Posterior cingulate gyrus (tissue), 11 donors: Measurements from ENCODE around the gene HSF2BP.
A peak's percentile ranks its signal among the peaks of the same experiment; 100 is the strongest.
"Not testable (repeated sequence)": the region's sequence is repeated elsewhere in the genome, so short reads cannot be mapped to it uniquely, and the experiment has no call there.

Experiments used
- DNase-seq, 10 donors: peaks; one replicate each; pipeline versions ENCODE4 v3.0.0 to v3.0.0-alpha.2; 2020 to 2021; ENCODE audit warnings: mixed read lengths in 3 of 10
- intact Hi-C: fragments of 100-400 bp; cut with DNase I; formaldehyde crosslinking; loops from one replicate; pipeline ENCODE4 v1.15.1; 2023

Gene HSF2BP

DNA sequence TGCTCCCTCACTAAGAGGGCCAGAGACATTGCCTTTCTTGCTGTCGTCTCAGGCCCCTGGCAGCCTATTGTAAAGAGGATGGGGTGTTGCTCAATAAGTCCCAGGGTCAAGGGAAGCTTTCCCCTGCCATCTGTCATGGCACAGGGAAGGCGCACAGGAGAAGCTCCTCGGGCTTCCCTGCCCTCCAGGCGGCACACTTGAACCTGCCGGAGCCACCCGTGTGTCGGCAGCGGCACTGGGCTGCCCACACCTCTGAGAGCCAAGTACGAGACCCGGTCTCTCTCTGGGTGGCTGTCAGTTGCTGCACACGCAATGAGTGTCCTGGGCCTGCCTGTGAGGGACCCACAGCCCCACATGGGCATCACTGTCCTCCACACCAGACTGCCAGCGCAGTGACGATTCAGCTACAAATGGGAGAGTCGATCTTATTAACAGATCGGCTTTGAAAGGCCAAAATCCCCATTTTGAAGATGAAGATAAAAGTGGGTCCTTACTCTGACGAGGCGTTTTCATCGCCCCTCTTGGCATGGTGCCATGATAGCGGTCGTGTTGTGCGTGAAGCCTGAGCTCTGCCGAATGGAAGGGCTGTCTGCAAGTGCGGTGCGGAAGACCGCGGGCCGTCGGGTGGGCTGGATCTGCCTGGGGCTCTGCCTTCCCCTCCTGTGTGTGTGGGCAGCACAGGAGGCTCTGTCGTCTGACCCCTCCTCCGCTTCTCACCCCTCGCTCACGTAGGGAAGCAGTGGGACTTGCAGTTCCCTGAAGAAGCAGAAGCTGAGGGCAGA is 30.5 kb upstream of the HSF2BP start:
- DNase-seq, result peak in 1 of 10 donors; percentile 74
- intact Hi-C loops, result no loop called here

DNA sequence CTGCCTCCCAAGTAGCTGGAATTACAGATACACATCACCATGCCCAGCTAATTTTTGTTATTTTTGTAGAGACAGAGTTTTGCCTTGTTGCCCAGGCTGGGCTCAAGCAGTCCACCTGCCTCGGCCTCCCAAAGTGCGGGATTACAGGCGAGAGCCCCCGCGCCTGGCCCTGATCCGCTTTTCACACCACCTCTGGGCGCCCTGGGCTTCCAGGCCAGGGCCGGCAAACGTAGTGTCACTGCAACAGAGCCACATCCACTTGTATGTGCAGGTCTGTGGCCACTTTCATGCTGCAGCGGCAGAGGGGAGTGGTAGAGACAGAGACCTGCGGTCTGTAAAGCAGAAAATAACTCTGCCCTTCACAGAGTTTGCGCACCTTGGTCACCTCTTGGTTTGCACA is 29.6 kb upstream of the HSF2BP start:
- no peak for DNase-seq
- intact Hi-C loops, result no loop called here

- peak in 1 of 10 donors; percentile 74 for DNase-seq
- intact Hi-C loops, result no loop called here
Measured at GRCh38 chr21:43687566-43688399, 28.5 kb upstream of the HSF2BP start.

DNA sequence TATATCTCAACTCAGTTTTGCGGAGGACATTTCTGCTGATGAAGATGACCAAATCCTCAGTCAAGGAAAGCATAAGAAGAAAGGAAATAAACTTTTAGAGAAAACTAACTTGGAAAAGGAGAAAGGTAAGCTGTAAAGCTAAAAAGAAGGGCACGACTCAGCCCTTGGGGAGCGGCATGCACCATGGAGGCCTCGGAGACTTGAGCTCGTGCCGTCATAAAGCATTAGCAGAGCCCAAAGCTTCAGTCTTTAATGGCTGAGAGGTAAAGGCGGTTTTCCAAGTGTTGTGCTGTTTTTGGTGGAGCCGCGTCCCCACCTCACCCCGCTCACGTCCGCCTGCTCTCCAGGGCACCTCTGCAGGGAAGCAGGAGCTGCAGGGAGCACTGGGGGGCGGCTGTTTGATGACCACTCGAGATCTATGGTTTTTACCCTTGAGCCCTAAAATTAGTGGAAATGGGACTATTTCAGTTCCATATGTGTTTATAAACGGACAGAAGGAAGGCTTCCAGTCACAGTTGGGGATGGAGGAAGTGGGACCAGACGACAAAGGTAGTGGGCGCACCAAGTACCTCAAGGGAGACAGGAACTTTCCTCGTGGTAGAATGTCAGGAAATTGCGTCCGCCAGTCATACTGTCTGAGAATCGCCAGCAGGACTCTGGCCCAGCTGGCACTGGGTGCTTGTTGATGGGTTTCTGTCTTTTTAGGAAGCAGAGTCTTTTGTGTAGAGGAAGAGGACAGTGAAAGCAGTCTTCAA is 27.7 kb upstream of the HSF2BP start:
- peak in 1 of 10 donors; percentile 67 for DNase-seq
- intact Hi-C loops, result no loop called here

- no peak for DNase-seq
- intact Hi-C loops, result loop anchor here (5.0 kb wide), 1 partner anchor 788 kb away; no protein-coding TSS in a partner anchor
Measured at GRCh38 chr21:43684424-43684823, 25.1 kb upstream of the HSF2BP start.

- DNase-seq, result no peak
- intact Hi-C loops, result loop anchor here (5.0 kb wide), 1 partner anchor 791 kb away; no protein-coding TSS in a partner anchor
Measured at GRCh38 chr21:43681650-43682049, 22.4 kb upstream of the HSF2BP start.

DNA sequence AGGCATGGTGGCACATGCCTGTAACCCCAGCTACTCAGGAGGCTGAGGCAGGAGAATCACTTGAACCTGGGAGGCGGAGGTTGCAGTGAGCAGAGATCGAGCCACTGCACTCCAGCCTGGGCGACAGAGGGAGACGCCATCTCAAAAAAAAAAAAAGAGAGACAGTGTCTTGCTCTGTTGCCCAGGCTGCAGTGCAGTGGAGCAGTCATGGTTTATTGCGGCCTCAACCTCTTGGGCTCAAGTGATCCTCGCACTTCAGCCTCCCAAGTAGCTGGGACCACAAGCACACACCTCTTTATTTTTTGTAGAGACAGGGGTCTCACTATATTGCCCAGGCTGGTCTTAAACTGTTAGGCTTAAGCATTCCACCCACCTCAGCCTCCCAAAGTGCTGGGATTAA is 21.1 kb upstream of the HSF2BP start:
- not testable (repeated sequence) for DNase-seq
- intact Hi-C loops, result loop anchor here (5.0 kb wide), 1 partner anchor 792 kb away; no protein-coding TSS in a partner anchor

GRCh38 chr21:43679951-43680350 is 20.7 kb upstream of the HSF2BP start:
- no peak for DNase-seq
- intact Hi-C loops, result loop anchor here (5.0 kb wide), 1 partner anchor 792 kb away; no protein-coding TSS in a partner anchor

DNA sequence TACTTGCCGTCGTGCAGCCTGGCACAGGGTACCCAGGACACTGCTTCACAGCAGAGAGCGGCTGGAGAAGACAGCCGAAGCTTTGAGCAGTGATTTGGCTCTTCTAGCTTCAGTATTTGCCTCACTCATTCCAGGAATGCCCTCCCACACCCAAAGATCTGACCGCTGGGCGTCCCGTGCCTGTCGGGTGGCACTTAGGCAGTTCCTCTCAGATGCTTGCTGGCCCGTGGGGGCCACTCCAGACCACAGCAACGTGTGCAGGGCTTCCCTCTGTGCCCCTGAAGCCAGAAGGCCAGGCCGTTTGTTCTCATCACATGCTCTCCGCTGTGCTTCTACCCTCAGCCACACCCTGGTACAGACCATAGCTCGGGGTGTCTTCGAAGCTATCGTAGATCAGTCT is 17.1 kb upstream of the HSF2BP start:
- no peak for DNase-seq
- intact Hi-C loops, result no loop called here

GRCh38 chr21:43675871-43676270 is 16.6 kb upstream of the HSF2BP start:
- DNase-seq, result no peak
- intact Hi-C loops, result no loop called here

DNA sequence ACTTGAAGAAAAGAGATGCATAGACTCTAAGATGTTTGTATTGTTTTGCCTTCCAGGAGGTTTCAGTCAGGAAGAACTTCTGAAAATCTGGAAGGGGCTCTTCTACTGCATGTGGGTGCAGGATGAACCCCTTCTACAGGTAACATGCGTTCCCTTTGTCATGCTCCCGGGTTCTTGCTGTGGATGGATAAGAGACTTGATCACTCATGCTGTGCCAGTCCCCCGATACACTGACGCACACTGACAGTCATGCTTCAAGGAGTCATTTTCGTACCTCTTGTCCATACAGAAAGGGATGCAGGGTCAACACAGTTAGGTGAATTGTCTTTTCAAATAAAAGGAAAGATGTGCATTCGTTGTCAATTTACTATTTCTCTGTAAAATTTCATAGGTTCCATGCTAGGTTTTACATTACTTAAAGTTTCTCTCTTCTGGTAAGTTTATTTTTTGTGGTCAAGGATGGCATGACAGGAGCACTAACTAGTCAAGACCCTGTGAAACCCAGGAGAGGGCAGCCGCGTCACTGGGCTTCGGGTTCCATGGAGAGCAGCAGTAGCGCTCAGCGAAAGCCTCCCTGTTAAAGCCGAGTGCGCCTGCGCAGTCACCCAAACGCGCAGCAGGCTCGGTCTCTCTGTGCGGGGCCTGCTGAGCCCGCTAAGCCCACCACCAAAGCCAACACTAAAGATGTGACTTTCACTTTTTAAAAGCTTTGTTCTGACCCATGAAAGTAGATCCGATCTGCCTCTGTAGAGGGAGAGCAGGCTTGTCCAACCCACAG is 10.7 kb upstream of the HSF2BP start:
- intact Hi-C loops, result loop anchor here (5.0 to 10.0 kb wide), 2 partner anchors 55 to 102 kb away; no protein-coding TSS in a partner anchor

GRCh38 chr21:43667191-43667904 is 8.1 kb upstream of the HSF2BP start:
- DNase-seq, result no peak
- intact Hi-C loops, result loop anchor here (10.0 kb wide), 1 partner anchor 57 kb away; no protein-coding TSS in a partner anchor

More for the DNA sequence above, 10.7 kb upstream of the HSF2BP start:
- DNase-seq, result no peak

DNA sequence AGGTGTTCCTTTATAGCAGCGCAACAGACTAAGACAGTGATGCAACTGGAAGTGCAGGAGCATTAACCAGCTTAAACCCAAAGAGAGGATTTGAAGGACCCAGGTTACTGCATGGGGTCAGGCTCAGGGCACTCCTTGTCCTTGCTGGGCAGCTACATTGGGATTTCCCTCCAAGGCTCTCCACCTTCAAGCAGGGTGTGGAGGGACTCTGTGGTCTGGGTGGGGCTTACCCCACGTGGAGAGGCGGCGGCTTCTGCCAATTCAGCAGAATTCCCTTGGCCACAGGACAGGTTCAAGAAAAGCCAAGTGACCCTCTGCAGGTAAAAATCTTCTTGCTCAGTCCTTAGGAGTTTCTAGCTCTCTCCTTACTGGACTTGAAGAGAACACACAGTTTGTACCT is 6.6 kb upstream of the HSF2BP start:
- no peak for DNase-seq
- intact Hi-C loops, result loop anchor here (10.0 kb wide), 1 partner anchor 59 kb away; no protein-coding TSS in a partner anchor

DNA sequence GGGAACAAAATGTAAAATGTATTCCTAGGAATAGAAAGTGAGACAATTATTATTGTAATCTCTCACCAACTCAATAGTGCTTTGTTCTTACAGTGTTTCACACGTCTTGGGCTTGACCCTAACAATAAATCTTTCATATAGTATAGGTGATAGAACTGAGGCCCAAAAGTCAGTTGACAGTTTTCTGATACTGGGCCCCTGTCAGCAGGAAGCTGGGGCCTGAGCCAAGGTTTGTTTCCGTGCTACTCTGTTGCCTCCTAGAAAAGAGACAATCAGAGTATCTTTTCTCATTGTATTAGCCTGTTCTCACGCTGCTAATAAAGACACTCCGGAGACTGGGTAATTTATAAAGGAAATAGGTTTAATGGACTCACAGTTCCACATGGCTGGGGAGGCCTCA is 5.1 kb upstream of the HSF2BP start:
- intact Hi-C loops, result loop anchor here (10.0 kb wide), 1 partner anchor 60 kb away; no protein-coding TSS in a partner anchor
- no peak for DNase-seq

- no peak for DNase-seq
- intact Hi-C loops, result loop anchor here (10.0 kb wide), 1 partner anchor 62 kb away; no protein-coding TSS in a partner anchor
Measured at GRCh38 chr21:43663033-43663432, 3.7 kb upstream of the HSF2BP start.

- intact Hi-C loops, result loop anchor here (10.0 kb wide), 1 partner anchor 63 kb away; no protein-coding TSS in a partner anchor
- no peak for DNase-seq
Measured at GRCh38 chr21:43662286-43662685, 3.0 kb upstream of the HSF2BP start.

DNA sequence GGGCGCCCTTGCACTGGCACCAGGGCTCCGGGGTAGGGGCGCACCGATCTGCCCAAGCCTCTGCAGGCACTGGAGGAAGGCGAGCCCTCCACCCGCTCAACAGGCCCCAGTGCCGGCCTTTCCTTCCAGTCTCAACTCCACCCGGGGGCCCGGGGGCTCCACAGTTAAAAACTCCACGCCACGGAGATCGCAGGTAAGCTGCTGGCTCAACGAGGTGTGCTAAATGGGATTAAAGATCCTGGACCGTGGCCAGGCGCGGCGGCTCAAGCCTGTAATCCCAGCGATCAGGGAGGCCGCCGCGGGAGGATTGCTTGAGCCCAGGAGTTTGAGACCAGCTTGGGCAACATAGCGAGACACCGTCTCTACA is 536 bp downstream of the HSF2BP start:
- DNase-seq, result peak in 3 of 10 donors; percentile 76 to 88 (median 78)
- intact Hi-C loops, result loop anchor here (10.0 kb wide), 1 partner anchor 784 kb away; the partner anchor contains the start of gene WDR4

DNA sequence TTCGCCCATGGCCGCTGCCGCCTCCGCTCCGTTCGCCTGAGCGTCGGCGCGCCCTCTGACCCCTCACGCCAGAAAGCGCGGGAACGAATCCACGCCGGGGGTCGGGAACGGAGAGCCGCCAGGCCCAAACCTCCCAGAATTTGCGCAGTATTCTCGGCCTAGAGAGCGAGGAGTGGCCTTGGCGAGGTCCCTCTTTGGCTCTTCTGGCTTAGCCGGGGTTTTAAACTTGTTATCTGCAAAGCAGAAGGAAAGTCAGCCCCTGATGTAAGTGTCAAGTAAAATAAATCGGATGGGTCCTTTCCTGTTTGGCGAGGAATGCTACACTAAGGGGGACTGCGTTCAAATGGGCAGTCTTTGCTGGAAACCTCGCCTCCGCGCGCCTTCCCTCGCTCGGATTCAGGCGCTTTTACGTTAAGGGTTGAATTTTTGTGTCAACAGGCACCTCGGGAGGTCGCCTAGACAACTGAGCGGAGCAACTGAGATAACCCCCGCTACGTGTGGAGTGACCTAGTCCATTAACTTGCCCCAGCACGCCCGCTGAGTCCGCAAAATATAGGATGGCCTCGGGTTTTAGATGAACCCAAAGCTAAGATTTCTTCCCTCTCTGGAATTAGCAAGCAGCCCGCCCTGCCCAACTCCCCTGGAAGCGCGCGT is 1.1 kb downstream of the HSF2BP start:
- intact Hi-C loops, result loop anchor here (10.0 kb wide), 1 partner anchor 783 kb away; the partner anchor contains the start of gene WDR4

More for the DNA sequence above, 1.1 kb downstream of the HSF2BP start:
- DNase-seq, result no peak
